Transverse colon (tissue), 4 donors: ENCODE measurements around the gene MEDAG. TPM values are rescaled to one million over a fixed set of nuclear protein-coding genes. Genes with fewer than 3 reads are reported as not detected.

Experiments used
- DNase-seq: peaks from one replicate; pipeline ENCODE4 v3.0.0-alpha.2; 2019
- H3K27ac ChIP-seq, 4 donors: fragments of 200-600 bp; sonication (generic); 2 replicates each; pipeline ENCODE4 v1.5.1; 2016 to 2018; ENCODE audit warnings: inconsistent platforms in 4 of 4
- H3K27me3 ChIP-seq: fragments of 200-600 bp; sonication (generic); 2 replicates; pipeline ENCODE4 v1.5.1; 2017; ENCODE audit warnings: inconsistent platforms
- H3K36me3 ChIP-seq, 4 donors: fragments of 200-600 bp; sonication (generic); 2 replicates each; pipeline ENCODE4 v1.5.1; 2017 to 2019; ENCODE audit warnings: inconsistent platforms in 4 of 4
- H3K4me1 ChIP-seq, 4 donors: fragments of 200-600 bp; sonication (generic); 2 replicates each; pipeline ENCODE4 v1.5.1; 2017 to 2020; ENCODE audit warnings: inconsistent platforms in 4 of 4
- H3K4me3 ChIP-seq, 4 donors: fragments of 200-600 bp; sonication (generic); 1 replicate in 1 of 4; 2 replicates in 3 of 4; pipeline versions ENCODE4 v1.5.1 to v1.6.1; 2017 to 2019; ENCODE audit warnings: inconsistent platforms in 4 of 4
- H3K9me3 ChIP-seq, 2 donors: fragments of 200-600 bp; sonication (generic); 2 replicates each; pipeline ENCODE4 v1.5.1; 2017 to 2019; ENCODE audit warnings: inconsistent platforms in 2 of 2
- CTCF ChIP-seq, 5 experiments: fragments of 200-600 bp in 3 of 5; fragments of 450-650 bp in 2 of 5; sonication (generic) in 3 of 5; IDR thresholded peaks; 1 replicate in 2 of 5; 2 replicates in 3 of 5; pipeline ENCODE4 v1.5.1; 2016 to 2017; ENCODE audit warnings: antibody characterized with exemption in 5 of 5, inconsistent platforms in 3 of 5, mild to moderate bottlenecking in 2 of 5, moderate library complexity in 1 of 5
- EP300 ChIP-seq: sonication (generic); formaldehyde crosslinking; IDR thresholded peaks from one replicate; pipeline ENCODE4 v1.6.1; 2017; ENCODE audit warnings: antibody characterized with exemption, low read depth
- POLR2A ChIP-seq: fragments of 450-650 bp; IDR thresholded peaks from one replicate; pipeline ENCODE4 v1.6.1; 2016; ENCODE audit warnings: antibody characterized with exemption, mild to moderate bottlenecking, moderate library complexity
- POLR2AphosphoS5 ChIP-seq, 3 donors: sonication (generic); formaldehyde crosslinking; IDR thresholded peaks; one replicate each; pipeline ENCODE4 v1.6.1; 2016; ENCODE audit warnings: antibody characterized with exemption in 3 of 3
- WGBS, 2 donors: methylation state at CpG; one replicate each; pipeline ENCODE4 v1.1.5; 2018; ENCODE audit warnings: low coverage in 1 of 2; 5-methylcytosine and 5-hydroxymethylcytosine counted together
- in situ Hi-C, 4 donors: fragments of 200-750 bp; cut with MboI; loops; one replicate each; pipeline versions ENCODE4 v1.15.0 to v1.15.1; 2017; ENCODE audit warnings: low sequenced_read_pairs in 3 of 4, low pct_ligation_motif_present in 1 of 4, low pct_unique_long_range_greater_than_20kb in 1 of 4
- intact Hi-C: fragments of 100-400 bp; cut with DNase I; formaldehyde crosslinking; loops from one replicate; pipeline ENCODE4 v1.15.1; 2023; ENCODE audit warnings: low total_unique reads
- total RNA-seq, 4 donors: library from RNA; depleted of rRNA; stranded (reverse); fragments of >200 nt; gene quantifications; one replicate each; pipeline ENCODE4 v1.1.0, GENCODE V29; 2016

The MEDAG gene
- total RNA-seq, 4 donors from 2014 or later: 5.4 to 30.8 (median 10.0) TPM

DNA sequence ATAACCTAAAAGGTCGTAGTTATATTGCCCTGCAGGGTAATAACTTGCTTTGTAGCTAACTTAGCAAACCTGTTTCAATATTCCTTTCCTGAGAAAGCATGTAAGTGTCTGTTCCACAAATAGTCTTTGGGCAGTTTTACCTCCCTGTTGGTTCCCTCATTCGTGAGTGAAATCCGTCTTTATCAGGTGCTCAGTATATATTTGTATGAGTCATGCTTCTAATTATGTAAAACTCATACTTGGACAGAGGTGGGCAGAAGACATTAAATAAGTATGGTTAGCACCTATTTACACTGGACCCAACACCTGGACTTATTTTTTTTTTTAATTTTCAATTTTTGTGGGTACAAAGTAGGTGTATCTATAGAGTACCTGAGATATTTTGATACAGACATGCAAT, 44.9 kb upstream of the MEDAG start:
- H3K9me3 ChIP-seq: no peaks in the 10 kb centered on the region
- intact Hi-C loops: no loop called here
- no peak for DNase-seq
- no peak overlapping the region for H3K4me3 ChIP-seq
- TF ChIP-seq CTCF (IDR thresholded peaks at IDR 0.05) (no peak), EP300 (no peak), POLR2A (no peak), POLR2AphosphoS5 (IDR thresholded peaks at IDR 0.05) (no peak)
- no peaks in the 10 kb centered on the region for H3K27me3 ChIP-seq
- H3K36me3 ChIP-seq: no peaks in the 10 kb centered on the region
- H3K4me1 ChIP-seq: peaks cover 6 to 27% (median 10%) of the 10 kb centered on the region in 4 donors
- 60 to 69% methylated on average over 3 of the region's 3 CpGs for WGBS, 2 donors
- in situ Hi-C loops: no loop called here
- H3K27ac ChIP-seq: no peak overlapping the region

- H3K4me1 ChIP-seq: peaks cover 6 to 27% (median 10%) of the 10 kb centered on the region in 4 donors
- in situ Hi-C loops: no loop called here
Measured at GRCh38 chr13:30861836-30862467, 44.1 kb upstream of the MEDAG start.

DNA sequence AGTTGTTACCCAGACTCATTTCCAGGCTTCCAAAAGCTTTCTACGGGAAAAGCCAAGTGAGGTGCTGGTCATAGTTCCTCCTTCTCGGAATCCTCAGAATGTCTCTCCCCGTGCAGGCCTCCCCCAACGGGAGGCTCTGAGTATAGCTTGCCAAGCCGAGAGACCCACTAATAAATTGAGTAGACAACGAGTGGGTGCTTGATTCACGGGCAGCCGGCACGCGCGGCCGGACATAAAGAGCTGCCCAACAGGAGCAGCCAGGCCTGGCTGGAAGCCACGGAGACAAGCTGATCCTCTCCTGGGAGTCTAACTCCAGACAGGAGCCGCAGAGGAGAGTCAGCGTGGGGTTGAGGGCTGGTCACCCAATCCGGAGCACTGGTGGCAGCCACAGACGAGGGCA, 43.4 kb upstream of the MEDAG start:
- DNase-seq: peak; percentile 28
- in situ Hi-C loops (no loop called here), intact Hi-C loops (no loop called here)
- Histone ChIP-seq H3K9me3 (no peaks in the 10 kb centered on the region), H3K27me3 (no peaks in the 10 kb centered on the region), H3K27ac (peak overlapping the region; percentile 78 to 85 (median 83)), H3K4me1 (peaks cover 6 to 27% (median 10%) of the 10 kb centered on the region in 4 donors), H3K36me3 (no peaks in the 10 kb centered on the region), H3K4me3 (no peak overlapping the region)
- 78% methylated on average over 17 of the region's 17 CpGs; no CpG with 5 or more reads in 1 of the 2 donors for whole genome bisulfite sequencing, 2 donors
- TF ChIP-seq POLR2AphosphoS5 (IDR thresholded peaks at IDR 0.05) (peak in 1 of 3 donors; percentile 43), EP300 (no peak)

More at GRCh38 chr13:30861836-30862467, 44.1 kb upstream of the MEDAG start:
- DNase-seq: no peak
- H3K27me3 ChIP-seq: no peaks in the 10 kb centered on the region
- H3K9me3 ChIP-seq: no peaks in the 10 kb centered on the region
- TF ChIP-seq POLR2AphosphoS5 (IDR thresholded peaks at IDR 0.05) (no peak), CTCF (IDR thresholded peaks at IDR 0.05) (no peak), EP300 (no peak), POLR2A (no peak)
- no peaks in the 10 kb centered on the region for H3K36me3 ChIP-seq
- peak overlapping the region in 3 of 4 donors; percentile 78 to 85 (median 81) for H3K27ac ChIP-seq
- no peak overlapping the region for H3K4me3 ChIP-seq
- 92% methylated on average over 5 to 7 of the region's 7 CpGs for WGBS, 2 donors
- intact Hi-C loops: no loop called here

GRCh38 chr13:30863231-30863630, 42.8 kb upstream of the MEDAG start:
- H3K4me1 ChIP-seq: peaks cover 6 to 27% (median 10%) of the 10 kb centered on the region in 4 donors
- H3K36me3 ChIP-seq: no peaks in the 10 kb centered on the region
- no peak for TF ChIP-seq EP300
- no peak for TF ChIP-seq POLR2A
- TF ChIP-seq POLR2AphosphoS5 (IDR thresholded peaks at IDR 0.05): no peak
- no peak for TF ChIP-seq CTCF (IDR thresholded peaks at IDR 0.05)
- no peaks in the 10 kb centered on the region for H3K27me3 ChIP-seq
- intact Hi-C loops (no loop called here), in situ Hi-C loops (no loop called here)
- no peak for DNase-seq
- H3K27ac ChIP-seq: peak overlapping the region; percentile 78 to 85 (median 83)
- WGBS, 2 donors: 88 to 100% methylated on average over 1 to 8 of the region's 8 CpGs
- H3K4me3 ChIP-seq: no peak overlapping the region
- no peaks in the 10 kb centered on the region for H3K9me3 ChIP-seq
